Prostate gland (tissue), 2 donors: Measurements from ENCODE around the gene SLC3A2.

ENCODE experiments used
- POLR2A ChIP-seq: fragments of 450-650 bp; IDR thresholded peaks from one replicate; pipeline ENCODE4 v1.6.1; 2016; ENCODE audit warnings: antibody characterized with exemption, mild to moderate bottlenecking
- POLR2AphosphoS5 ChIP-seq: sonication (generic); formaldehyde crosslinking; IDR thresholded peaks from one replicate; pipeline ENCODE4 v1.6.1; 2017; ENCODE audit warnings: antibody characterized with exemption
- TF ChIP-seq, protein P1 (sequence below), 4 experiments: fragments of 200-600 bp in 2 of 4; fragments of 450-650 bp in 2 of 4; sonication (generic) in 2 of 4; IDR thresholded peaks; 1 replicate in 3 of 4; 2 replicates in 1 of 4; pipeline ENCODE4 v1.5.1; 2016 to 2019; ENCODE audit warnings: antibody characterized with exemption in 4 of 4, mild to moderate bottlenecking in 2 of 4, moderate library complexity in 2 of 4

DNA sequence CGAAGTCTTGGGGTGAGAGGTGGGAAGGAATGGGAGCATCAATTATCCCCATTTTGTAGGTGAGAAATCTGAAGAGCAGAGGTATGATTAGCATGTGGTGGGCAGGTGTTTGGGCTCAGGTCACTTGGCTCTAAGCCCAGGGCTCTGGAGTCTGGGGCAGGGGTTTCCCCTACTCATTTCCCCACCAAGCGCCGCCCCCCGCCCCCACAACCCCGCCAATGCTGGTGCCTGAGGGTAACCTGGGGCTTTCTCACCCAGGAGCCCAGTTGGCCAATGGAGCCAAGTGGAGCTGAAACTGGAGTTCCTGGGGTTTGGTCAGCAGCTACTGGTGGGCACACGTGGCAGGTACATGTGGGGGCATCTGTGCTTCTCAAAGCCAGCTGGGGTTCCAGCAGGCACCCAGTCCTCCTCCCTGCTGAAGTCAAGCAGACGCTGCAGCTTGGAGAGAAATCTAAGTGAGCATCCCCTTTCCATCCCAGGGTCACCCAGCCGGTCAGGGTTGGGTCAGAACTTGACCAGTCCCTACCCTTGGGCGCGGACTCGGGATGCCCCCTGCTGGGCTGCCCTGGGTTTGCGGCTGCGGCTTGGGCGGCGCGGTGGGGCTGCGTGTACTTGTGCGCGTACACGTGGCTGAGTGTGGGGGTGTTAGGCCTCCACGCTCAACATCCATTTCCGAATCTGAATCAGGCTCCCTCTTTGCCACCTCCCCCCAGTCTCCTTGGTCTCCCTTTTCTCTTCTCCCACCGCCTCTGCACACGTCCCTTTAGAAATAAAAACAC, 42.1 kb downstream of the SLC3A2 start:
- TF ChIP-seq, protein P1, sequence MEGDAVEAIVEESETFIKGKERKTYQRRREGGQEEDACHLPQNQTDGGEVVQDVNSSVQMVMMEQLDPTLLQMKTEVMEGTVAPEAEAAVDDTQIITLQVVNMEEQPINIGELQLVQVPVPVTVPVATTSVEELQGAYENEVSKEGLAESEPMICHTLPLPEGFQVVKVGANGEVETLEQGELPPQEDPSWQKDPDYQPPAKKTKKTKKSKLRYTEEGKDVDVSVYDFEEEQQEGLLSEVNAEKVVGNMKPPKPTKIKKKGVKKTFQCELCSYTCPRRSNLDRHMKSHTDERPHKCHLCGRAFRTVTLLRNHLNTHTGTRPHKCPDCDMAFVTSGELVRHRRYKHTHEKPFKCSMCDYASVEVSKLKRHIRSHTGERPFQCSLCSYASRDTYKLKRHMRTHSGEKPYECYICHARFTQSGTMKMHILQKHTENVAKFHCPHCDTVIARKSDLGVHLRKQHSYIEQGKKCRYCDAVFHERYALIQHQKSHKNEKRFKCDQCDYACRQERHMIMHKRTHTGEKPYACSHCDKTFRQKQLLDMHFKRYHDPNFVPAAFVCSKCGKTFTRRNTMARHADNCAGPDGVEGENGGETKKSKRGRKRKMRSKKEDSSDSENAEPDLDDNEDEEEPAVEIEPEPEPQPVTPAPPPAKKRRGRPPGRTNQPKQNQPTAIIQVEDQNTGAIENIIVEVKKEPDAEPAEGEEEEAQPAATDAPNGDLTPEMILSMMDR (IDR thresholded peaks at IDR 0.05) = peak in 1 of 4 experiments; percentile 16
- TF ChIP-seq POLR2A = no peak
- no peak for TF ChIP-seq POLR2AphosphoS5
